K562 (cell line): Measurements from ENCODE around the gene PPT2. TPM values are rescaled to one million over a fixed set of nuclear protein-coding genes. Genes with fewer than 3 reads are reported as not detected.
A peak's percentile ranks its signal among the peaks of the same experiment; 100 is the strongest.

Experiments
- ATAC-seq: fragments of 200-7000 bp; cut with Tn5 transposase; 3 replicates; pipeline ENCODE4 v1.9.1; 2020; ENCODE audit warnings: moderate library complexity
- BruUV-seq: library from RNA; stranded (reverse); fragments of 400-500 nt; replicated peaks from 2 replicates; lab custom pipeline; 2021; lab: Mats Ljungman, UMichigan
- CTCF ChIA-PET: fragments of 300-600 bp; formaldehyde crosslinking; extraction: SDS; loops from one replicate; lab custom pipeline; 2021; ENCODE audit warnings: low intra/inter-chr PET ratio; lab: Yijun Ruan, JAX
- POLR2A ChIA-PET: fragments of 300-600, 350-650 bp; sonication (Branson Sonifier 250); formaldehyde crosslinking; extraction: SDS; loops from one replicate; lab custom pipeline; 2021; ENCODE audit warnings: antibody characterized with exemption, inconsistent platforms; lab: Yijun Ruan, JAX
- DNase-seq, 4 experiments: peaks; one replicate each; pipeline versions ENCODE4 v3.0.0 to v3.0.0-alpha.2; 2011 to 2018; ENCODE audit warnings: low spot score in 3 of 4, mixed read lengths in 3 of 4; ENCODE audit errors: extremely low read depth in 1 of 4
- FAIRE-seq: peaks from 2 replicates; lab custom pipeline; 2011; peaks lifted over from hg19 to GRCh38; lab: Jason Lieb, UNC
- H2AFZ ChIP-seq: 2 replicates; pipeline ENCODE4 v1.6.0; 2011; ENCODE audit warnings: low read depth, low read length, control low read depth, inconsistent platforms
- H3K27ac ChIP-seq: fragments of 200-600 bp; 3 replicates; pipeline ENCODE4 v1.8.0; 2011; ENCODE audit warnings: low read depth, mild to moderate bottlenecking, control low read depth, inconsistent platforms, low read length, moderate library complexity, mixed read lengths; ENCODE audit errors: extremely low read depth
- H3K27me3 ChIP-seq, 2 experiments: fragments of 300-600 bp in 1 of 2; 2 replicates in 1 of 2; 3 replicates in 1 of 2; pipeline versions ENCODE4 v1.6.0 to v1.8.0; 2011; ENCODE audit warnings: inconsistent platforms in 2 of 2, low read length in 2 of 2, mild to moderate bottlenecking in 1 of 2, mixed read lengths in 1 of 2, moderate library complexity in 1 of 2; ENCODE audit not compliant: control insufficient read depth in 2 of 2, insufficient read depth in 2 of 2
- H3K36me3 ChIP-seq: fragments of 300-600 bp; 3 replicates; pipeline ENCODE4 v1.8.0; 2011; ENCODE audit warnings: mild to moderate bottlenecking, low read length, inconsistent platforms; ENCODE audit not compliant: control insufficient read depth, insufficient read depth
- H3K4me1 ChIP-seq, 2 experiments: fragments of 200-600 bp in 1 of 2; replicated peaks in 1 of 2; 2 replicates in 1 of 2; 3 replicates in 1 of 2; pipeline versions ENCODE4 v1.5.1 to v1.8.0; 2011; ENCODE audit warnings: inconsistent platforms in 2 of 2, low read length in 2 of 2, mild to moderate bottlenecking in 1 of 2, mixed read lengths in 1 of 2, moderate library complexity in 1 of 2; ENCODE audit not compliant: control insufficient read depth in 2 of 2, insufficient read depth in 2 of 2
- H3K4me2 ChIP-seq: 2 replicates; pipeline ENCODE4 v1.6.1; 2011; ENCODE audit warnings: low read length, control low read depth, inconsistent platforms, mixed read lengths; ENCODE audit not compliant: insufficient read depth
- H3K4me3 ChIP-seq: fragments of 200-600 bp; sonication (generic), shearing (Covaris generic); 2 replicates; pipeline ENCODE4 v1.5.1; 2016; ENCODE audit warnings: control low read depth, inconsistent platforms
- H3K79me2 ChIP-seq: fragments of 200-600 bp; 3 replicates; pipeline ENCODE4 v1.8.0; 2011; ENCODE audit warnings: low read length, inconsistent platforms; ENCODE audit not compliant: control insufficient read depth, insufficient read depth
- H3K9ac ChIP-seq, 2 experiments: 2 replicates each; pipeline versions ENCODE4 v1.6.0 to v1.6.1; 2011; ENCODE audit warnings: low read depth in 2 of 2, low read length in 2 of 2, control low read depth in 1 of 2, inconsistent platforms in 1 of 2, mild to moderate bottlenecking in 1 of 2, mixed read lengths in 1 of 2; ENCODE audit not compliant: insufficient read depth in 1 of 2
- H3K9me1 ChIP-seq: one replicate; pipeline ENCODE4 v1.6.0; 2011; ENCODE audit warnings: inconsistent platforms, mild to moderate bottlenecking, low read length, moderate library complexity; ENCODE audit not compliant: control insufficient read depth, insufficient read depth
- H3K9me3 ChIP-seq: replicated peaks from 2 replicates; pipeline ENCODE4 v1.5.1; 2011; ENCODE audit warnings: low read depth, low read length, inconsistent platforms; ENCODE audit not compliant: control insufficient read depth, insufficient read depth
- H4K20me1 ChIP-seq: replicated peaks from 2 replicates; pipeline ENCODE4 v1.6.1; 2011; ENCODE audit warnings: low read length, inconsistent platforms, mixed read lengths; ENCODE audit not compliant: control insufficient read depth, insufficient read depth
- DMBX1 ChIP-seq: fragments of 250-450 bp; sonication (Bioruptor Pico); IDR thresholded peaks from 2 replicates; pipeline ENCODE4 v1.8.0; 2022; ENCODE audit warnings: inconsistent platforms, mild to moderate bottlenecking, moderate library complexity, borderline replicate concordance
- KDM5B ChIP-seq: fragments of 200-600 bp; sonication (generic); IDR thresholded peaks from 2 replicates; pipeline ENCODE4 v1.6.1; 2012; ENCODE audit warnings: low read depth, mild to moderate bottlenecking, moderate library complexity, low read length, control low read depth, inconsistent platforms; ENCODE audit not compliant: insufficient replicate concordance
- RAD21 ChIP-seq, 2 experiments: fragments of 250-450 bp in 1 of 2; fragments of 450-650 bp in 1 of 2; sonication (Bioruptor Pico) in 1 of 2; formaldehyde crosslinking in 1 of 2; IDR thresholded peaks in 1 of 2; conservative IDR thresholded peaks in 1 of 2; 2 replicates each; pipeline versions ENCODE4 v1.4.0 to v1.8.0; 2020 to 2022; ENCODE audit warnings: mild to moderate bottlenecking in 2 of 2, moderate library complexity in 1 of 2
- RBBP5 ChIP-seq: fragments of 200-600 bp; sonication (generic); IDR thresholded peaks from 2 replicates; pipeline ENCODE4 v1.6.1; 2012; ENCODE audit warnings: borderline replicate concordance, mild to moderate bottlenecking, low read length, control low read depth, inconsistent platforms; ENCODE audit not compliant: insufficient read depth, poor library complexity, severe bottlenecking
- STAT5A ChIP-seq: IDR thresholded peaks from 2 replicates; pipeline ENCODE4 v1.6.1; 2012; ENCODE audit warnings: low read length, inconsistent platforms, borderline replicate concordance
- ZFP36 ChIP-seq: fragments of 150-350 bp; IDR thresholded peaks from 2 replicates; pipeline ENCODE4 v1.6.1; 2018; ENCODE audit warnings: low read length, low read depth; ENCODE audit not compliant: partially characterized antibody
- ZNF431 ChIP-seq: sonication (generic); formaldehyde crosslinking; IDR thresholded peaks from 2 replicates; pipeline ENCODE4 v1.8.0; 2022; ENCODE audit warnings: mild to moderate bottlenecking, missing genetic modification reagents
- WGBS: fragments of 100-300 bp; shearing (Covaris generic); methylation state at CpG from one replicate; pipeline ENCODE4 v1.1.6; 2016; ENCODE audit warnings: low coverage, mixed read lengths; ENCODE audit not compliant: insufficient coverage; ENCODE audit errors: missing lambda C conversion rate; 5-methylcytosine and 5-hydroxymethylcytosine counted together
- in situ Hi-C: fragments of 300-500 bp; cut with MboI; formaldehyde crosslinking; loops from 4 replicates; pipeline ENCODE4 v1.15.0; 2018; ENCODE audit warnings: inconsistent platforms, mixed read lengths
- intact Hi-C: fragments of 100-400 bp; cut with micrococcal nuclease; formaldehyde crosslinking; loops from 2 replicates; pipeline ENCODE4 v1.14.2; 2022
- polyA plus RNA-seq, 8 experiments: library from polyadenylated mRNA; depleted of rRNA in 4 of 8; stranded (reverse) in 5 of 8; unstranded in 3 of 8; fragments of >200 nt; fragmentation: Nextera tagmentation in 2 of 8; fragmentation: Illumina TruSeq in 1 of 8; extraction: Ambion mirVana in 2 of 8; extraction: Trizol in 1 of 8; gene quantifications; 2 replicates each; pipeline versions ENCODE4 v1.2.1 to v1.2.3, GENCODE V29; 2011 to 2014; ENCODE audit warnings: inconsistent platforms in 1 of 8, missing spikeins in 1 of 8
- total RNA-seq, 7 experiments: library from RNA; depleted of rRNA in 6 of 7; stranded (reverse); fragments of >200 nt in 6 of 7; fragmentation: Illumina TruSeq in 2 of 7; extraction: Trizol in 2 of 7; gene quantifications; 2 replicates each; pipeline versions ENCODE4 v1.2.1 to v1.2.3, GENCODE V29; 2011 to 2021; ENCODE audit warnings: low replicate concordance in 1 of 7
- TF ChIP-seq, protein P1 (sequence below), 2 experiments: fragments of 450-650 bp; formaldehyde crosslinking in 1 of 2; IDR thresholded peaks; 2 replicates each; pipeline versions ENCODE4 v1.4.0 to v1.6.1; 2014 to 2020; ENCODE audit warnings: mild to moderate bottlenecking in 2 of 2, borderline replicate concordance in 1 of 2, low read depth in 1 of 2
- TF ChIP-seq, protein P2 (sequence below): sonication (generic); formaldehyde crosslinking; IDR thresholded peaks from 2 replicates; pipeline ENCODE4 v1.8.0; 2022; ENCODE audit warnings: missing genetic modification reagents, mild to moderate bottlenecking, moderate library complexity, borderline replicate concordance

The PPT2 gene
- total and polyA plus RNA-seq, 9 of the 15 experiments (the other 6 are each of a cell fraction or from before 2014, with no cell fraction given): 27.4 to 98.8 (median 69.9) TPM

DNA sequence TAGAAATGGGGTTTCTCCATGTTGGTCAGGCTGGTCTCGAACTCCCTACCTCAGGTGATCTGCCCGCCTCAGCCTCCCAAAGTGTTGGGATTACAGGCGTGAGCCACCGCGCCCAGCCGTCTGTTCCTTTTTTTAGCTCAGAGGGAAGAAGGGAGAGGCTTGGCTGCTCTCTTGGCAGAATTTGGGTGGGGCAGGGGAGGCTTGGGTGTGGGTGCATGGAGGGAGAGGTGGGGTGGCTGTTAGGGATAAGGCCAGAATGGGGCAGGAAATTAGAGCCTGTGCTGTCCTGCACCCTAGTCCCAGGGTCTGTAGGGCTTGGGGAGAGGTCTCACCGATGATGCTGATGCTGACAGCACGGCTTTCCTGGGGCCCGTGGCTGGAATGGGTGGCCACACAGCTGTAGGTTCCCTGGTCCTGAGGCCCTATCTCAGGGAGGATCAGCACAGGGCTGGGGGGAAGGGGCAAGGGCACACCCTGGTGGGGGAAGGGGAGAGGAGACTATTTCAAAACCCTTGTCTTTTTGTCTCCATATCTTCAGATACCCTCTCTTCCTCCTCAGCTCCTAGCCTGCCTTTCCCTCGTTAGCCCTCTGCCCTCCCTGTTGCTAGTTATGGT is 28.1 kb downstream of the PPT2 start:
- in situ Hi-C loops: no loop called here
- no peaks in the 10 kb centered on the region for H3K27me3 ChIP-seq
- no TSS peak for BruUV-seq
- H4K20me1 ChIP-seq: no peaks in the 10 kb centered on the region
- 29% methylated on average over 10 of the region's 10 CpGs for WGBS
- no peak for FAIRE-seq
- no peak overlapping the region for H3K4me3 ChIP-seq
- CTCF ChIA-PET: interaction anchor here (1.3 kb wide), 1 partner anchor 63 kb away, joined by 5 read pairs; no protein-coding TSS in a partner anchor
- peak overlapping the region; percentile 56; the same call in 2 of the 3 replicates for H3K27ac ChIP-seq
- peaks cover 50 to 53% of the 10 kb centered on the region in 2 experiments for H3K4me1 ChIP-seq
- H3K79me2 ChIP-seq: peaks cover 49% of the 10 kb centered on the region
- no peak overlapping the region for H2AFZ ChIP-seq
- POLR2A ChIA-PET: interaction anchor here (0.6 to 1.9 kb wide), 8 partner anchors 8 to 61 kb away, joined by 3 to 20 read pairs (median 4); partner anchors contain the start of genes ATF6B, FKBPL and PBX2
- peak in 3 of 4 experiments; percentile 57 to 69 (median 64) for DNase-seq
- H3K9ac ChIP-seq: peak overlapping the region; percentile 22 to 82
- no peaks in the 10 kb centered on the region for H3K9me3 ChIP-seq
- intact Hi-C loops: no loop called here
- no peak for ATAC-seq
- H3K4me2 ChIP-seq: peak overlapping the region; percentile 13
- H3K36me3 ChIP-seq: peaks cover 65% of the 10 kb centered on the region; the same call in 2 of the 3 replicates
- peaks cover 7% of the 10 kb centered on the region for H3K9me1 ChIP-seq
- TF ChIP-seq, protein P1, sequence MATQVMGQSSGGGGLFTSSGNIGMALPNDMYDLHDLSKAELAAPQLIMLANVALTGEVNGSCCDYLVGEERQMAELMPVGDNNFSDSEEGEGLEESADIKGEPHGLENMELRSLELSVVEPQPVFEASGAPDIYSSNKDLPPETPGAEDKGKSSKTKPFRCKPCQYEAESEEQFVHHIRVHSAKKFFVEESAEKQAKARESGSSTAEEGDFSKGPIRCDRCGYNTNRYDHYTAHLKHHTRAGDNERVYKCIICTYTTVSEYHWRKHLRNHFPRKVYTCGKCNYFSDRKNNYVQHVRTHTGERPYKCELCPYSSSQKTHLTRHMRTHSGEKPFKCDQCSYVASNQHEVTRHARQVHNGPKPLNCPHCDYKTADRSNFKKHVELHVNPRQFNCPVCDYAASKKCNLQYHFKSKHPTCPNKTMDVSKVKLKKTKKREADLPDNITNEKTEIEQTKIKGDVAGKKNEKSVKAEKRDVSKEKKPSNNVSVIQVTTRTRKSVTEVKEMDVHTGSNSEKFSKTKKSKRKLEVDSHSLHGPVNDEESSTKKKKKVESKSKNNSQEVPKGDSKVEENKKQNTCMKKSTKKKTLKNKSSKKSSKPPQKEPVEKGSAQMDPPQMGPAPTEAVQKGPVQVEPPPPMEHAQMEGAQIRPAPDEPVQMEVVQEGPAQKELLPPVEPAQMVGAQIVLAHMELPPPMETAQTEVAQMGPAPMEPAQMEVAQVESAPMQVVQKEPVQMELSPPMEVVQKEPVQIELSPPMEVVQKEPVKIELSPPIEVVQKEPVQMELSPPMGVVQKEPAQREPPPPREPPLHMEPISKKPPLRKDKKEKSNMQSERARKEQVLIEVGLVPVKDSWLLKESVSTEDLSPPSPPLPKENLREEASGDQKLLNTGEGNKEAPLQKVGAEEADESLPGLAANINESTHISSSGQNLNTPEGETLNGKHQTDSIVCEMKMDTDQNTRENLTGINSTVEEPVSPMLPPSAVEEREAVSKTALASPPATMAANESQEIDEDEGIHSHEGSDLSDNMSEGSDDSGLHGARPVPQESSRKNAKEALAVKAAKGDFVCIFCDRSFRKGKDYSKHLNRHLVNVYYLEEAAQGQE (IDR thresholded peaks at IDR 0.05; ENCODE audit: borderline replicate concordance): peak; percentile 37; the same call in 1 of the 2 replicates
- TF ChIP-seq, protein P1 (CRISPR knock-in tag; IDR thresholded peaks at IDR 0.05; ENCODE audit: low read depth): no peak
- peak; percentile 33 for TF ChIP-seq RBBP5
- peak; percentile 48 for TF ChIP-seq KDM5B
- TF ChIP-seq ZFP36: peak; percentile 6
- 0 out of 2 replicates have a peak, but pooled peaks have one; percentile 34 for TF ChIP-seq DMBX1 (CRISPR knock-in tag)
- no peak for TF ChIP-seq STAT5A
- TF ChIP-seq, protein P2, sequence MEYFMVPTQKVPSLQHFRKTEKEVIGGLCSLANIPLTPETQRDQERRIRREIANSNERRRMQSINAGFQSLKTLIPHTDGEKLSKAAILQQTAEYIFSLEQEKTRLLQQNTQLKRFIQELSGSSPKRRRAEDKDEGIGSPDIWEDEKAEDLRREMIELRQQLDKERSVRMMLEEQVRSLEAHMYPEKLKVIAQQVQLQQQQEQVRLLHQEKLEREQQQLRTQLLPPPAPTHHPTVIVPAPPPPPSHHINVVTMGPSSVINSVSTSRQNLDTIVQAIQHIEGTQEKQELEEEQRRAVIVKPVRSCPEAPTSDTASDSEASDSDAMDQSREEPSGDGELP (CRISPR knock-in tag): peak; percentile 69
- peak; percentile 47 to 56 for TF ChIP-seq RAD21 (CRISPR knock-in tag; conservative IDR thresholded peaks at IDR 0.05 in 1 of 2, IDR thresholded peaks at IDR 0.05 in 1 of 2)
- TF ChIP-seq ZNF431: no peak
